H1 (cell line): Measurements from ENCODE around the gene MAPK8. TPM values are rescaled to one million over a fixed set of nuclear protein-coding genes. Genes with fewer than 3 reads are reported as not detected.

ENCODE experiments used
- BCL11A ChIP-seq, 2 experiments: IDR thresholded peaks; one replicate each; pipeline ENCODE4 v1.6.1; 2011; ENCODE audit warnings: low read depth in 2 of 2, low read length in 2 of 2, mild to moderate bottlenecking in 2 of 2
- HDAC6 ChIP-seq: IDR thresholded peaks from one replicate; pipeline ENCODE4 v1.7.1; 2012; ENCODE audit warnings: low read depth, mild to moderate bottlenecking, inconsistent platforms, low read length, moderate library complexity
- PHF8 ChIP-seq: fragments of 200-600 bp; sonication (generic); conservative IDR thresholded peaks from 2 replicates; pipeline ENCODE4 v1.7.1; 2012; ENCODE audit warnings: low read depth, mild to moderate bottlenecking, inconsistent platforms, low read length, moderate library complexity
- SIN3A ChIP-seq, 2 experiments: IDR thresholded peaks in 1 of 2; conservative IDR thresholded peaks in 1 of 2; 2 replicates each; pipeline ENCODE4 v1.6.1; 2011 to 2012; ENCODE audit warnings: low read length in 2 of 2, improper control_type of control experiment in 1 of 2, low read depth in 1 of 2, mild to moderate bottlenecking in 1 of 2
- SIX5 ChIP-seq: IDR thresholded peaks from 2 replicates; pipeline ENCODE4 v1.6.1; 2011; ENCODE audit warnings: mild to moderate bottlenecking, low read depth, low read length
- TAF1 ChIP-seq: IDR thresholded peaks from 2 replicates; pipeline ENCODE4 v1.6.1; 2011; ENCODE audit warnings: mild to moderate bottlenecking, low read depth, low read length
- polyA plus RNA-seq, 7 experiments: library from polyadenylated mRNA; depleted of rRNA in 3 of 7; stranded (reverse) in 5 of 7; unstranded in 2 of 7; fragments of >200 nt in 5 of 7; fragments of 200-250 nt in 2 of 7; gene quantifications; 1 replicate in 5 of 7; 2 replicates in 1 of 7; 4 replicates in 1 of 7; pipeline versions ENCODE4 v1.2.1 to v1.2.3, GENCODE V29; 2011 to 2013; ENCODE audit warnings: missing spikeins in 2 of 7, mixed read lengths in 2 of 7
- total RNA-seq: library from RNA; stranded (reverse); fragmentation: NEBNext Ultra II Directional; extraction: Animal tissue kit (Norgen Biotek cat#: 25700); gene quantifications from 2 replicates; pipeline ENCODE4 v1.2.1, GENCODE V29; 2021
- TF ChIP-seq, protein P1 (sequence below): fragments of 300-600 bp; sonication (generic); IDR thresholded peaks from 2 replicates; pipeline ENCODE4 v1.7.1; 2012; ENCODE audit warnings: low read length, moderate library complexity, mild to moderate bottlenecking, inconsistent platforms; ENCODE audit not compliant: insufficient replicate concordance

The MAPK8 gene
- total and polyA plus RNA-seq, 2 of the 8 experiments (the other 6 are each of a cell fraction or from before 2014, with no cell fraction given) = 23.3 to 71.3 TPM

DNA sequence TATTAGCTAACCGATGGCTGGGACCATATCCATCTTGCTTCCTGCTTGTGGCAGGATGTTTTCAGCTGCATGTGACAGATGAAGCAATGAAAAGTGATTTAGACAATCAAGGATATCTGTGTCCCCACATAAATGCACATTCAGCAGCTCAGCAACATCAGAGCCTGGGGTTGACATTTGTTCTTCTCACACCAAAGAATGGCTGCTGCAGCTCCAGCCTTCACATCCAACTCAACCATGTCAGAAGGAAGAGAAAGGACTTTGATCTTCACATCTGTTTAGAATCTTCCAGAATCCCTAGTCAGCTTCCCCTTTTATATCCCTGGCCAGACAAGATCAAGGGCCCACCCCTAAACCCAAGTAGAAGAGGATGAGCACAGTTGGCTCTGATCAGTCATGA is 20.1 kb upstream of the MAPK8 start (continued):
- TF ChIP-seq, protein P1, sequence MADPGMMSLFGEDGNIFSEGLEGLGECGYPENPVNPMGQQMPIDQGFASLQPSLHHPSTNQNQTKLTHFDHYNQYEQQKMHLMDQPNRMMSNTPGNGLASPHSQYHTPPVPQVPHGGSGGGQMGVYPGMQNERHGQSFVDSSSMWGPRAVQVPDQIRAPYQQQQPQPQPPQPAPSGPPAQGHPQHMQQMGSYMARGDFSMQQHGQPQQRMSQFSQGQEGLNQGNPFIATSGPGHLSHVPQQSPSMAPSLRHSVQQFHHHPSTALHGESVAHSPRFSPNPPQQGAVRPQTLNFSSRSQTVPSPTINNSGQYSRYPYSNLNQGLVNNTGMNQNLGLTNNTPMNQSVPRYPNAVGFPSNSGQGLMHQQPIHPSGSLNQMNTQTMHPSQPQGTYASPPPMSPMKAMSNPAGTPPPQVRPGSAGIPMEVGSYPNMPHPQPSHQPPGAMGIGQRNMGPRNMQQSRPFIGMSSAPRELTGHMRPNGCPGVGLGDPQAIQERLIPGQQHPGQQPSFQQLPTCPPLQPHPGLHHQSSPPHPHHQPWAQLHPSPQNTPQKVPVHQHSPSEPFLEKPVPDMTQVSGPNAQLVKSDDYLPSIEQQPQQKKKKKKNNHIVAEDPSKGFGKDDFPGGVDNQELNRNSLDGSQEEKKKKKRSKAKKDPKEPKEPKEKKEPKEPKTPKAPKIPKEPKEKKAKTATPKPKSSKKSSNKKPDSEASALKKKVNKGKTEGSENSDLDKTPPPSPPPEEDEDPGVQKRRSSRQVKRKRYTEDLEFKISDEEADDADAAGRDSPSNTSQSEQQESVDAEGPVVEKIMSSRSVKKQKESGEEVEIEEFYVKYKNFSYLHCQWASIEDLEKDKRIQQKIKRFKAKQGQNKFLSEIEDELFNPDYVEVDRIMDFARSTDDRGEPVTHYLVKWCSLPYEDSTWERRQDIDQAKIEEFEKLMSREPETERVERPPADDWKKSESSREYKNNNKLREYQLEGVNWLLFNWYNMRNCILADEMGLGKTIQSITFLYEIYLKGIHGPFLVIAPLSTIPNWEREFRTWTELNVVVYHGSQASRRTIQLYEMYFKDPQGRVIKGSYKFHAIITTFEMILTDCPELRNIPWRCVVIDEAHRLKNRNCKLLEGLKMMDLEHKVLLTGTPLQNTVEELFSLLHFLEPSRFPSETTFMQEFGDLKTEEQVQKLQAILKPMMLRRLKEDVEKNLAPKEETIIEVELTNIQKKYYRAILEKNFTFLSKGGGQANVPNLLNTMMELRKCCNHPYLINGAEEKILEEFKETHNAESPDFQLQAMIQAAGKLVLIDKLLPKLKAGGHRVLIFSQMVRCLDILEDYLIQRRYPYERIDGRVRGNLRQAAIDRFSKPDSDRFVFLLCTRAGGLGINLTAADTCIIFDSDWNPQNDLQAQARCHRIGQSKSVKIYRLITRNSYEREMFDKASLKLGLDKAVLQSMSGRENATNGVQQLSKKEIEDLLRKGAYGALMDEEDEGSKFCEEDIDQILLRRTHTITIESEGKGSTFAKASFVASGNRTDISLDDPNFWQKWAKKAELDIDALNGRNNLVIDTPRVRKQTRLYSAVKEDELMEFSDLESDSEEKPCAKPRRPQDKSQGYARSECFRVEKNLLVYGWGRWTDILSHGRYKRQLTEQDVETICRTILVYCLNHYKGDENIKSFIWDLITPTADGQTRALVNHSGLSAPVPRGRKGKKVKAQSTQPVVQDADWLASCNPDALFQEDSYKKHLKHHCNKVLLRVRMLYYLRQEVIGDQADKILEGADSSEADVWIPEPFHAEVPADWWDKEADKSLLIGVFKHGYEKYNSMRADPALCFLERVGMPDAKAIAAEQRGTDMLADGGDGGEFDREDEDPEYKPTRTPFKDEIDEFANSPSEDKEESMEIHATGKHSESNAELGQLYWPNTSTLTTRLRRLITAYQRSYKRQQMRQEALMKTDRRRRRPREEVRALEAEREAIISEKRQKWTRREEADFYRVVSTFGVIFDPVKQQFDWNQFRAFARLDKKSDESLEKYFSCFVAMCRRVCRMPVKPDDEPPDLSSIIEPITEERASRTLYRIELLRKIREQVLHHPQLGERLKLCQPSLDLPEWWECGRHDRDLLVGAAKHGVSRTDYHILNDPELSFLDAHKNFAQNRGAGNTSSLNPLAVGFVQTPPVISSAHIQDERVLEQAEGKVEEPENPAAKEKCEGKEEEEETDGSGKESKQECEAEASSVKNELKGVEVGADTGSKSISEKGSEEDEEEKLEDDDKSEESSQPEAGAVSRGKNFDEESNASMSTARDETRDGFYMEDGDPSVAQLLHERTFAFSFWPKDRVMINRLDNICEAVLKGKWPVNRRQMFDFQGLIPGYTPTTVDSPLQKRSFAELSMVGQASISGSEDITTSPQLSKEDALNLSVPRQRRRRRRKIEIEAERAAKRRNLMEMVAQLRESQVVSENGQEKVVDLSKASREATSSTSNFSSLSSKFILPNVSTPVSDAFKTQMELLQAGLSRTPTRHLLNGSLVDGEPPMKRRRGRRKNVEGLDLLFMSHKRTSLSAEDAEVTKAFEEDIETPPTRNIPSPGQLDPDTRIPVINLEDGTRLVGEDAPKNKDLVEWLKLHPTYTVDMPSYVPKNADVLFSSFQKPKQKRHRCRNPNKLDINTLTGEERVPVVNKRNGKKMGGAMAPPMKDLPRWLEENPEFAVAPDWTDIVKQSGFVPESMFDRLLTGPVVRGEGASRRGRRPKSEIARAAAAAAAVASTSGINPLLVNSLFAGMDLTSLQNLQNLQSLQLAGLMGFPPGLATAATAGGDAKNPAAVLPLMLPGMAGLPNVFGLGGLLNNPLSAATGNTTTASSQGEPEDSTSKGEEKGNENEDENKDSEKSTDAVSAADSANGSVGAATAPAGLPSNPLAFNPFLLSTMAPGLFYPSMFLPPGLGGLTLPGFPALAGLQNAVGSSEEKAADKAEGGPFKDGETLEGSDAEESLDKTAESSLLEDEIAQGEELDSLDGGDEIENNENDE = no peak
- TF ChIP-seq BCL11A (IDR thresholded peaks at IDR 0.05; ENCODE audit: low read depth in 2 of 2, low read length in 2 of 2) (no peak), PHF8 (no peak), HDAC6 (no peak), SIN3A (conservative IDR thresholded peaks at IDR 0.05 in 1 of 2, IDR thresholded peaks at IDR 0.05 in 1 of 2; ENCODE audit: low read depth in 1 of 2, low read length in 2 of 2) (no peak), TAF1 (no peak), SIX5 (no peak)
- TF ChIP-seq, all 59 proteins: peak for 0
